ENCODE data around the gene FADS2. TPM values are rescaled to one million over a fixed set of nuclear protein-coding genes. Genes with fewer than 3 reads are reported as not detected.

The FADS2 gene
- total RNA-seq, 4 donors from 2014 or later: 1.6 to 30.7 (median 12.0) TPM

GRCh38 chr11:61905067-61905696 is 77.1 kb downstream of the FADS2 start:
- Histone ChIP-seq H3K4me1 (peaks cover 0 to 9% (median 0%) of the 10 kb centered on the region in 4 donors), H3K4me3 (no peak overlapping the region), H3K36me3 (peaks cover 0 to 13% (median 0%) of the 10 kb centered on the region in 3 donors), H3K27me3 (no peaks in the 10 kb centered on the region), H3K27ac (no peak overlapping the region), H3K9me3 (no peaks in the 10 kb centered on the region)
- TF ChIP-seq CTCF (IDR thresholded peaks at IDR 0.05) (no peak), POLR2A (IDR thresholded peaks at IDR 0.05) (no peak)
- DNase-seq: no peak

- peaks cover 0 to 13% (median 0%) of the 10 kb centered on the region in 3 donors for H3K36me3 ChIP-seq
- no peaks in the 10 kb centered on the region for H3K9me3 ChIP-seq
- no peak overlapping the region for H3K4me3 ChIP-seq
- H3K27ac ChIP-seq: no peak overlapping the region
- no peak for DNase-seq
- H3K27me3 ChIP-seq: no peaks in the 10 kb centered on the region
- no peak for TF ChIP-seq POLR2A (IDR thresholded peaks at IDR 0.05)
- no peak for TF ChIP-seq CTCF (IDR thresholded peaks at IDR 0.05)
- peaks cover 0 to 9% (median 0%) of the 10 kb centered on the region in 4 donors for H3K4me1 ChIP-seq
These were observed 77.9 kb downstream of the FADS2 start for GRCh38 chr11:61905801-61906521.

- TF ChIP-seq CTCF (IDR thresholded peaks at IDR 0.05) (no peak), POLR2A (IDR thresholded peaks at IDR 0.05) (no peak)
- H3K27ac ChIP-seq: no peak overlapping the region
These were observed 78.4 kb downstream of the FADS2 start for GRCh38 chr11:61906522-61906909.

GRCh38 chr11:61907282-61907681 is 79.2 kb downstream of the FADS2 start:
- Histone ChIP-seq H3K27me3 (no peaks in the 10 kb centered on the region), H3K27ac (no peak overlapping the region), H3K4me3 (no peak overlapping the region), H3K9me3 (no peaks in the 10 kb centered on the region), H3K36me3 (peaks cover 0 to 13% (median 0%) of the 10 kb centered on the region in 3 donors), H3K4me1 (peaks cover 0 to 15% (median 0%) of the 10 kb centered on the region in 4 donors)
- DNase-seq: no peak
- TF ChIP-seq POLR2A (IDR thresholded peaks at IDR 0.05): no peak
- no peak for TF ChIP-seq CTCF (IDR thresholded peaks at IDR 0.05)

More at GRCh38 chr11:61906522-61906909, 78.4 kb downstream of the FADS2 start:
- peaks cover 0 to 9% (median 0%) of the 10 kb centered on the region in 4 donors for H3K4me1 ChIP-seq
- H3K27me3 ChIP-seq: no peaks in the 10 kb centered on the region
- H3K36me3 ChIP-seq: peaks cover 0 to 13% (median 0%) of the 10 kb centered on the region in 3 donors
- no peak for DNase-seq
- H3K4me3 ChIP-seq: no peak overlapping the region
- H3K9me3 ChIP-seq: no peaks in the 10 kb centered on the region

GRCh38 chr11:61907871-61908729 is 80.0 kb downstream of the FADS2 start:
- Histone ChIP-seq H3K4me3 (no peak overlapping the region), H3K36me3 (peaks cover 0 to 13% (median 0%) of the 10 kb centered on the region in 3 donors), H3K27me3 (no peaks in the 10 kb centered on the region), H3K4me1 (peaks cover 0 to 16% (median 0%) of the 10 kb centered on the region in 4 donors), H3K27ac (no peak overlapping the region), H3K9me3 (no peaks in the 10 kb centered on the region)
- no peak for DNase-seq
- TF ChIP-seq CTCF (IDR thresholded peaks at IDR 0.05) (no peak), POLR2A (IDR thresholded peaks at IDR 0.05) (no peak)
